Lower leg skin (tissue), 4 donors: ENCODE results near the gene EXPH5. TPM values are rescaled to one million over a fixed set of nuclear protein-coding genes. Genes with fewer than 3 reads are reported as not detected.

Experiments
- DNase-seq, 2 donors: peaks; one replicate each; pipeline ENCODE4 v3.0.0-alpha.2; 2019; ENCODE audit warnings: low spot score in 2 of 2
- H3K4me3 ChIP-seq: fragments of 200-600 bp; sonication (generic); 2 replicates; pipeline ENCODE4 v1.5.1; 2017; ENCODE audit warnings: mild to moderate bottlenecking, low read depth; ENCODE audit not compliant: poor library complexity, severe bottlenecking
- CTCF ChIP-seq, 3 donors: fragments of 450-650 bp; IDR thresholded peaks; one replicate each; pipeline ENCODE4 v1.5.1; 2016; ENCODE audit warnings: antibody characterized with exemption in 3 of 3, mild to moderate bottlenecking in 3 of 3, moderate library complexity in 2 of 3
- POLR2A ChIP-seq, 2 donors: fragments of 450-650 bp; IDR thresholded peaks; one replicate each; pipeline ENCODE4 v1.6.1; 2016 to 2017; ENCODE audit warnings: antibody characterized with exemption in 2 of 2, mild to moderate bottlenecking in 1 of 2, moderate library complexity in 1 of 2
- WGBS, 2 donors: methylation state at CpG; one replicate each; pipeline ENCODE4 v1.1.5; 2018; 5-methylcytosine and 5-hydroxymethylcytosine counted together
- intact Hi-C: fragments of 100-400 bp; cut with DNase I; formaldehyde crosslinking; loops from one replicate; pipeline ENCODE4 v1.15.0; 2023; ENCODE audit warnings: low total_unique reads
- total RNA-seq, 4 donors: library from RNA; depleted of rRNA; stranded (reverse); fragments of >200 nt; gene quantifications; one replicate each; pipeline ENCODE4 v1.1.0, GENCODE V29; 2016

The EXPH5 gene
- total RNA-seq, 4 donors from 2014 or later = 122 to 160 (median 139) TPM

DNA sequence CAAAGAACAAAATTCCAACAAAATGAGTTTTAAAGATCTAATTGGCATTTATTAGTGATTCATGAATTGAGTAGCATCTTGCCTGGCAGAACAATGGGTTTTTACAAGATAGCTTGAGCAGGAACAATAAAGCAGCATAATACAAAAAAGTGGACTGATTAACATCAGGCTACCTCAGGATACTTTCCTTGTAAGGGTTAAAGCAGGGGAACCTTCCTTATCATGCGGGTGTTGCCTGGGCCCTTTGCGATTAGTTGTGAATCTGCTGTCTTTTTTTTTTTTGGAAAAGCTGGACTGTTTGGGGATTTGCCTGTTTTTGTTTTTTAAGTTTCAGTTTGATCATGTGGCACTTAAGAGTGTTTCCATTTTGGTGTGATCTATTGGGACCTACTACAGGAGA lies 37.5 kb downstream of the EXPH5 start:
- TF ChIP-seq CTCF (IDR thresholded peaks at IDR 0.05) (no peak), POLR2A (IDR thresholded peaks at IDR 0.05) (no peak)
- 66 to 74% methylated on average over 2 of the region's 2 CpGs for WGBS, 2 donors
- no peak overlapping the region for H3K4me3 ChIP-seq
- intact Hi-C loops = no loop called here
- no peak for DNase-seq

DNA sequence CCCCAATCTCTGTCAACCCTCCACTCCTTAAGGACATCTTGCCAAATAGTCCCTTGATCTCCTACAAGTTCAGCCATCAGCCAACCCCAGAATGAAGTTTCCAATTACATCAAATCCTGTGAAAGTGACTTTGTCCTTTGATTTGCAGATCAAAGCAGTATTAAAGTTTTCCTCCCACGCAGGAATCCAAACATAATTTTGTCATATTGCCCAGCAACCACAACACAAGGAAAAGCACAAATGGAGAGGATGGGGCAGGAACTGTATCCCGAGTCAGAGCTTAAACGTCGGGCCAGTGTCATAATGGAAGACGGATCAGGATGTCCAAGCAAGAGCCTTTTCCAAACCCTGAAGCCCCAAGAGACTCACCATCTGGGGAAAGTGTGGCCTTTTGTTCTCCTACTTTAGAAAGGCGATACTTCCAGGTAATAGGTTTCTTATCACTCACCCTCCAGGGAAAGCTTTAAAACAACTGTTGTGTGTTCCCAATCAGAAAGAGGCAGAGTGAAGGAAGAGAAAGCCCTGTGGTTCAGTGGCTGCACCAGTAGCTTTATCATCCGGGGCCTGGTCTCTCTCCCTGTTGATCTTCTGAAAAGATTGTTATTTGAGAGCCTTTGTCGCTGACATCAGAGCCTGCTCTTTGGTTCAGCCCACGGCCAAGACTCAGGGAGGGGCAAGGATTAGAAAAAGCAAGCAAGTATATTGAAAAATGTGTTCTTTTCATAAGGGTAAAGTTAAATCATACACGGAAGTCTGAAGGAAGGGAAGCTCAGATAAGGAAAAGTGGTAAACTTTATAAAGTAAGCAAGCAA lies 41.7 kb downstream of the EXPH5 start:
- DNase-seq = peak in 1 of 2 donors; percentile 34
- intact Hi-C loops = no loop called here
- 18 to 23% methylated on average over 10 of the region's 10 CpGs for WGBS, 2 donors
- no peak overlapping the region for H3K4me3 ChIP-seq
- TF ChIP-seq CTCF (IDR thresholded peaks at IDR 0.05) (no peak), POLR2A (IDR thresholded peaks at IDR 0.05) (no peak)

DNA sequence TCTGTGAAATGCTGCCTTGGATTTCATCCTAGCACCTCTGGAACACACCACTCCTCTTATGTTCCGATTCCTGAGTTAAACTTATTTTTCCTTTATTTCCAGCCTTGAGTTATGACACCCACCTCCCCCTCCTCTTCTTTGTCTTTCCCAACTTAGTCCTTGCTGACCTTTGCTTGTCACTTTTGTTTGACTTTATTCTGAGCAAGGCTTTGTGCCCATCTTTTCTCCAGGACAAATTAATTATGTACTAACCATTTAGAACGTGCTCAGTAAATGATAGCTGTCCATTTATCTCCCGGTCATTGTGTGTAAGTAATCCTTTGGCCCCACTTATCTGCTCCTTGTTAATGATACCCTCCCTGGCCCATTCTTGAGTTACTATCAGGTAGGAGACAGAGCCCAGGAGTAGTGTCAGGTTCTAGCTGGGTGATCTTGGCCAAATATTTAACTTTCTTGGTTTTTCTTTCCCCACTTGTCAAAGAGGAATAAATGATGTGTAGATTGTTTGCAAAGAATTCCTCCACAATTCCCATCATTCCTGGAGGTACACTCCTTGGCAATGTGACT lies 44.2 kb downstream of the EXPH5 start:
- WGBS, 2 donors = 46 to 48% methylated on average over 3 of the region's 3 CpGs
- intact Hi-C loops = no loop called here
- no peak for DNase-seq
- TF ChIP-seq POLR2A (IDR thresholded peaks at IDR 0.05) (no peak), CTCF (IDR thresholded peaks at IDR 0.05) (no peak)
- H3K4me3 ChIP-seq = no peak overlapping the region

DNA sequence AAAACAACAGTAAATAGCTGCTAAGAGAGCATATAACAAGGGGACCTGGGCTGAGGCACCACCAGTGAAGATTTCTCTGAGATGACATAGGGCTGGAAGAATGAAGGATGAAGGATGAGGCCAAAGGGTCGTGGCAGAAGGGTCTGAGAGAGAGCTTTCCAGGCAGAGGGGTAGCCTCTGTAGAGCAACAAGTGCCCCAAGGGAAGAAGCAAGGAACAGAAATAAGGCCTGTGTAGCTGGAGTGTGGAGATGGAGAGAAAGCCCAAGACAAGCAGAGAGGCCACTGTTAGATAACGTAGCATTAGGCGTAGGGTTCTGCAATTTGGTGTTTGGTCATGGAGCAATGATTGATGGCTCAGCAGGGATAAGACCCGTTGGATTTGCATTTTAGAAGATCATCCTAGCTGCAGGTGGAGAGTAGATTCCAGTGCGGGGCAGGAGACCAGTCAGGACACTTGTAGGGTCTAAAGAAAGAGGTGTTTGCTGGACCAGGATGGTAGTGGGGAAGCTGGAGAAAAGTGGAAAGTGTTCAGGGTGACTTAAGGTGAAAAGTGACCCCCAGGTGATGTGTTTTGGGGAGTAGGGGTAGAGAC lies 47.6 kb downstream of the EXPH5 start:
- DNase-seq = peak in 1 of 2 donors; percentile 54
- TF ChIP-seq CTCF (IDR thresholded peaks at IDR 0.05) = no peak
- no peak for TF ChIP-seq POLR2A (IDR thresholded peaks at IDR 0.05)
- 85 to 88% methylated on average over 5 of the region's 5 CpGs for WGBS, 2 donors
- H3K4me3 ChIP-seq = no peak overlapping the region
- intact Hi-C loops = no loop called here

GRCh38 chr11:108543316-108543964 lies 50.1 kb downstream of the EXPH5 start:
- H3K4me3 ChIP-seq = no peak overlapping the region
- TF ChIP-seq CTCF (IDR thresholded peaks at IDR 0.05) (no peak), POLR2A (IDR thresholded peaks at IDR 0.05) (no peak)
- 44 to 53% methylated on average over 5 of the region's 5 CpGs for WGBS, 2 donors
- DNase-seq = peak in 1 of 2 donors; percentile 34
- intact Hi-C loops = no loop called here
